HepG2 (cell line): ENCODE results near the gene PTX4. TPM values are rescaled to one million over a fixed set of nuclear protein-coding genes. Genes with fewer than 3 reads are reported as not detected.

ENCODE experiments used
- ATAC-seq: fragments of 200-7000 bp; cut with Tn5 transposase; 3 replicates; pipeline ENCODE4 v1.9.1; 2020; ENCODE audit warnings: mild to moderate bottlenecking, moderate library complexity
- BruUV-seq: library from RNA; stranded (reverse); fragments of 400-500 nt; replicated peaks from 2 replicates; lab custom pipeline; 2021; lab: Mats Ljungman, UMichigan
- CTCF ChIA-PET: fragments of 300-600 bp; formaldehyde crosslinking; extraction: SDS; loops from one replicate; lab custom pipeline; 2021; ENCODE audit warnings: low total read pairs, inconsistent platforms, low intra/inter-chr PET ratio; lab: Yijun Ruan, JAX
- POLR2A ChIA-PET: fragments of 350-600 bp; sonication (Branson Sonifier 250); formaldehyde crosslinking; loops from one replicate; lab custom pipeline; 2020; ENCODE audit warnings: antibody characterized with exemption, inconsistent platforms; lab: Yijun Ruan, JAX
- DNase-seq: peaks from one replicate; pipeline ENCODE4 v3.0.0-alpha.2; 2015; ENCODE audit warnings: low spot score
- FAIRE-seq: peaks from 3 replicates; lab custom pipeline; 2011; peaks lifted over from hg19 to GRCh38; lab: Jason Lieb, UNC
- H2AFZ ChIP-seq: one replicate; pipeline ENCODE4 v1.6.1; 2011; ENCODE audit warnings: low read length, inconsistent platforms
- H3K27ac ChIP-seq: fragments of 300-600 bp; 3 replicates; pipeline ENCODE4 v1.8.0; 2011; ENCODE audit warnings: mixed run types, mild to moderate bottlenecking, mixed read lengths, low read length, inconsistent platforms; ENCODE audit not compliant: insufficient read depth; ENCODE audit errors: extremely low read length
- H3K27me3 ChIP-seq, 2 experiments: fragments of 200-600 bp in 1 of 2; 2 replicates in 1 of 2; 3 replicates in 1 of 2; pipeline versions ENCODE4 v1.6.0 to v1.8.0; 2011; ENCODE audit warnings: low read length in 2 of 2, mild to moderate bottlenecking in 2 of 2, moderate library complexity in 2 of 2, inconsistent platforms in 1 of 2; ENCODE audit not compliant: insufficient read depth in 2 of 2, control insufficient read depth in 1 of 2
- H3K36me3 ChIP-seq, 2 experiments: fragments of 200-600 bp in 1 of 2; replicated peaks in 1 of 2; 2 replicates in 1 of 2; 3 replicates in 1 of 2; pipeline versions ENCODE4 v1.5.1 to v1.8.0; 2011; ENCODE audit warnings: low read length in 2 of 2, inconsistent platforms in 1 of 2; ENCODE audit not compliant: insufficient read depth in 2 of 2, control insufficient read depth in 1 of 2
- H3K4me1 ChIP-seq: 2 replicates; pipeline ENCODE4 v1.5.1; 2012; ENCODE audit warnings: low read length, inconsistent platforms; ENCODE audit not compliant: insufficient read depth
- H3K4me2 ChIP-seq: 2 replicates; pipeline ENCODE4 v1.6.0; 2011; ENCODE audit warnings: low read depth, low read length, inconsistent platforms
- H3K4me3 ChIP-seq, 3 experiments: fragments of 200-600 bp in 1 of 3; sonication (generic), shearing (Covaris generic) in 1 of 3; replicated peaks in 1 of 3; 2 replicates each; pipeline ENCODE4 v1.5.1; 2011 to 2016; ENCODE audit warnings: low read length in 3 of 3, inconsistent platforms in 2 of 3, low read depth in 2 of 3, mild to moderate bottlenecking in 2 of 3, control low read depth in 1 of 3, mixed read lengths in 1 of 3; ENCODE audit not compliant: insufficient read depth in 1 of 3
- H3K79me2 ChIP-seq: one replicate; pipeline ENCODE4 v1.6.1; 2011; ENCODE audit warnings: low read length, inconsistent platforms; ENCODE audit not compliant: insufficient read depth
- H3K9ac ChIP-seq: 2 replicates; pipeline ENCODE4 v1.6.0; 2011; ENCODE audit warnings: mild to moderate bottlenecking, low read depth, low read length, inconsistent platforms; ENCODE audit not compliant: insufficient read depth
- H3K9me3 ChIP-seq: 2 replicates; pipeline ENCODE4 v1.5.1; 2012; ENCODE audit warnings: mild to moderate bottlenecking, low read length
- H4K20me1 ChIP-seq: 2 replicates; pipeline ENCODE4 v1.6.0; 2011; ENCODE audit warnings: inconsistent platforms, mild to moderate bottlenecking, low read length, moderate library complexity; ENCODE audit not compliant: insufficient read depth
- PPARG ChIP-seq: conservative IDR thresholded peaks from 2 replicates; pipeline ENCODE4 v1.6.1; 2016; ENCODE audit warnings: missing biosample characterization, missing genetic modification reagents
- SATB2 ChIP-seq: sonication (generic); formaldehyde crosslinking; IDR thresholded peaks from 2 replicates; pipeline ENCODE4 v1.5.0; 2020; ENCODE audit warnings: missing genetic modification reagents
- ZMAT3 ChIP-seq: sonication (generic); formaldehyde crosslinking; conservative IDR thresholded peaks from 2 replicates; pipeline ENCODE4 v1.7.0; 2021; ENCODE audit warnings: missing genetic modification reagents
- ZNF253 ChIP-seq: sonication (generic); formaldehyde crosslinking; IDR thresholded peaks from 2 replicates; pipeline ENCODE4 v1.8.0; 2022; ENCODE audit warnings: mild to moderate bottlenecking, missing genetic modification reagents, borderline replicate concordance
- ZNF382 ChIP-seq: sonication (generic); formaldehyde crosslinking; IDR thresholded peaks from 2 replicates; pipeline ENCODE4 v1.5.0; 2020; ENCODE audit warnings: missing genetic modification reagents, mild to moderate bottlenecking, borderline replicate concordance
- ZNF598 ChIP-seq: sonication (generic); formaldehyde crosslinking; IDR thresholded peaks from 2 replicates; pipeline ENCODE4 v1.5.1; 2020; ENCODE audit warnings: mild to moderate bottlenecking, missing genetic modification reagents, borderline replicate concordance
- ZNF713 ChIP-seq: sonication (generic); formaldehyde crosslinking; IDR thresholded peaks from 2 replicates; pipeline ENCODE4 v1.4.0; 2020; ENCODE audit warnings: mild to moderate bottlenecking, missing genetic modification reagents
- ZSCAN29 ChIP-seq: sonication (generic); formaldehyde crosslinking; conservative IDR thresholded peaks from 2 replicates; pipeline ENCODE4 v1.4.0; 2020; ENCODE audit warnings: mild to moderate bottlenecking, missing genetic modification reagents
- WGBS: methylation state at CpG from one replicate; pipeline ENCODE4 v1.1.6; 2017; ENCODE audit warnings: low lambda C conversion rate; 5-methylcytosine and 5-hydroxymethylcytosine counted together
- in situ Hi-C: cut with HindIII; loops from 2 replicates; pipeline ENCODE4 v1.10.0; 2017; ENCODE audit warnings: low pct_unique_long_range_greater_than_20kb; ENCODE audit not compliant: extremely low pct_ligation_motif_present
- intact Hi-C: fragments of 100-400 bp; cut with micrococcal nuclease; formaldehyde crosslinking; loops from one replicate; pipeline ENCODE4 v1.10.0; 2022; ENCODE audit not compliant: unreplicated experiment
- polyA plus RNA-seq, 8 experiments: library from polyadenylated mRNA; depleted of rRNA in 3 of 8; stranded (reverse) in 7 of 8; unstranded in 1 of 8; fragments of >200 nt; fragmentation: Illumina TruSeq in 4 of 8; extraction: Trizol in 4 of 8; gene quantifications; 2 replicates each; pipeline versions ENCODE4 v1.2.1 to v1.2.3, GENCODE V29; 2011 to 2016; ENCODE audit warnings: low read depth in 4 of 8, missing spikeins in 1 of 8, mixed read lengths in 1 of 8; ENCODE audit not compliant: insufficient read depth in 1 of 8
- total RNA-seq, 5 experiments: library from RNA; depleted of rRNA; stranded (reverse); fragments of >200 nt; fragmentation: Illumina TruSeq; extraction: Trizol; gene quantifications; 2 replicates each; pipeline ENCODE4 v1.2.3, GENCODE V29; 2016; ENCODE audit warnings: low read depth in 1 of 5
- TF ChIP-seq, protein P1 (sequence below): sonication (generic); formaldehyde crosslinking; IDR thresholded peaks from 2 replicates; pipeline ENCODE4 v1.4.0; 2020; ENCODE audit warnings: mild to moderate bottlenecking, missing genetic modification reagents
- TF ChIP-seq, protein P2 (sequence below): sonication (generic); formaldehyde crosslinking; IDR thresholded peaks from 2 replicates; pipeline ENCODE4 v1.4.0; 2020; ENCODE audit warnings: missing genetic modification reagents, borderline replicate concordance
- TF ChIP-seq, protein P3 (sequence below): sonication (generic); formaldehyde crosslinking; IDR thresholded peaks from 2 replicates; pipeline ENCODE4 v1.8.1; 2023; ENCODE audit warnings: mild to moderate bottlenecking, missing genetic modification reagents
- TF ChIP-seq, protein P4 (sequence below): fragments of 450-650 bp; IDR thresholded peaks from 2 replicates; pipeline ENCODE4 v1.6.1; 2017; ENCODE audit warnings: mild to moderate bottlenecking

PTX4 gene
- total and polyA plus RNA-seq, 2 of the 13 experiments (the other 11 are each of a cell fraction or from before 2014, with no cell fraction given) = 0.04 TPM; not detected in 1

DNA sequence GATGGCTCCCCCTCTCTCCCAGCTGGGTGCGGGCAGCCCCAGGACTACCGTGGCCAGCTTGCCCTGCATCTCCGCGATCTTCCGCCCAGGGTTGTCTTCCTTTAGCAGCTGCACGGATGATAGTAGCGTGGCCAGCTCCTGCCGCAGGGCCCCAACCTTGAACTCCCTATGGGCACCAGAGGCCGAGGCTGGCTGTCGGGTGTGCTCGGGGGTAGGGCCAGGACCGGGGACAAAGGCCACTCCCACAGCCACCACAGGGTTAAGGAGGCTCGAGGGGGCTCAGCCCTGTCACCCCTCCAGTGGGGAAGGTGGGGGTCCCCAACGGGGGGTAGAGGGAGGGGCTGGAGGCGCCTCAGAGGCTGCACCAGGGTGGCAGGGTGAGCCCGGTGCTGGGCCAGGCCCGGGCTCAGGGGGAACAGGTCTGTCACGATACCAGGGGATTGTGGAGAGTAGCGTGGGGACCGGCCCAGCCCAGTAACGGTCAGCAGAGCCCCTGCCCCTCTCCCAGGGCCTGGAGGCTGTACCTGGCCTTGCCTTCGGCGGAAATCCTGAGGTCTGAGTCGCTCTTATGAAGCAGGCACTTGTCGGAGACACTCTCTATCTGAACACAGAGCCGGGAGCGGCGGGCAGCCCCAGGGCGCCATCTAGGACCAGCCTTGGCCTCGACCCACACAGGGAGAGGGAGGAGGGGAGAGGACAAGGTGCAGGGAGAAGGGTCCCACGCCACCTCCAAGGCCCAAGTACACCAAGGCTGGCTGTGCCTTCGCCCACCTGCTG is 52.6 kb downstream of the PTX4 start:
- Histone ChIP-seq H3K9me3 (no peaks in the 10 kb centered on the region), H3K36me3 (no peaks in the 10 kb centered on the region), H3K79me2 (no peaks in the 10 kb centered on the region), H3K4me3 (peak overlapping the region; percentile 63 to 78 (median 69)), H3K9ac (peak overlapping the region; percentile 79), H2AFZ (no peak overlapping the region), H3K27me3 (peaks cover 8 to 37% of the 10 kb centered on the region in 2 experiments; a peak in 4 of 5 replicates), H3K4me1 (peaks cover 65% of the 10 kb centered on the region), H3K4me2 (peak overlapping the region; percentile 84), H4K20me1 (no peaks in the 10 kb centered on the region), H3K27ac (peak overlapping the region; percentile 63)
- BruUV-seq = no TSS peak
- POLR2A ChIA-PET = interaction anchor here (0.6 to 2.2 kb wide), 2 partner anchors 15 to 21 kb away, joined by 3 to 14 read pairs; partner anchors contain the start of genes UNKL and UQCC4
- FAIRE-seq (peak; percentile 75), DNase-seq (peak; percentile 51), ATAC-seq (peak; percentile 75)
- CTCF ChIA-PET = interaction anchor here (1.4 kb wide), 1 partner anchor 73 kb away, joined by 6 read pairs; no protein-coding TSS in a partner anchor
- intact Hi-C loops = no loop called here
- 5% methylated on average over 7 of the region's 32 CpGs for WGBS
- in situ Hi-C loops = no loop called here
- no peak for TF ChIP-seq ZNF713
- TF ChIP-seq ZNF253 (CRISPR knock-in tag) = no peak
- TF ChIP-seq ZSCAN29 = no peak
- TF ChIP-seq, protein P1, sequence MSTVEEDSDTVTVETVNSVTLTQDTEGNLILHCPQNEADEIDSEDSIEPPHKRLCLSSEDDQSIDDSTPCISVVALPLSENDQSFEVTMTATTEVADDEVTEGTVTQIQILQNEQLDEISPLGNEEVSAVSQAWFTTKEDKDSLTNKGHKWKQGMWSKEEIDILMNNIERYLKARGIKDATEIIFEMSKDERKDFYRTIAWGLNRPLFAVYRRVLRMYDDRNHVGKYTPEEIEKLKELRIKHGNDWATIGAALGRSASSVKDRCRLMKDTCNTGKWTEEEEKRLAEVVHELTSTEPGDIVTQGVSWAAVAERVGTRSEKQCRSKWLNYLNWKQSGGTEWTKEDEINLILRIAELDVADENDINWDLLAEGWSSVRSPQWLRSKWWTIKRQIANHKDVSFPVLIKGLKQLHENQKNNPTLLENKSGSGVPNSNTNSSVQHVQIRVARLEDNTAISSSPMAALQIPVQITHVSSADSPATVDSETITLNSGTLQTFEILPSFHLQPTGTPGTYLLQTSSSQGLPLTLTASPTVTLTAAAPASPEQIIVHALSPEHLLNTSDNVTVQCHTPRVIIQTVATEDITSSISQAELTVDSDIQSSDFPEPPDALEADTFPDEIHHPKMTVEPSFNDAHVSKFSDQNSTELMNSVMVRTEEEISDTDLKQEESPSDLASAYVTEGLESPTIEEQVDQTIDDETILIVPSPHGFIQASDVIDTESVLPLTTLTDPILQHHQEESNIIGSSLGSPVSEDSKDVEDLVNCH (CRISPR knock-in tag) = no peak
- TF ChIP-seq ZNF598 (CRISPR knock-in tag) = no peak
- no peak for TF ChIP-seq SATB2 (CRISPR knock-in tag)
- TF ChIP-seq, protein P2, sequence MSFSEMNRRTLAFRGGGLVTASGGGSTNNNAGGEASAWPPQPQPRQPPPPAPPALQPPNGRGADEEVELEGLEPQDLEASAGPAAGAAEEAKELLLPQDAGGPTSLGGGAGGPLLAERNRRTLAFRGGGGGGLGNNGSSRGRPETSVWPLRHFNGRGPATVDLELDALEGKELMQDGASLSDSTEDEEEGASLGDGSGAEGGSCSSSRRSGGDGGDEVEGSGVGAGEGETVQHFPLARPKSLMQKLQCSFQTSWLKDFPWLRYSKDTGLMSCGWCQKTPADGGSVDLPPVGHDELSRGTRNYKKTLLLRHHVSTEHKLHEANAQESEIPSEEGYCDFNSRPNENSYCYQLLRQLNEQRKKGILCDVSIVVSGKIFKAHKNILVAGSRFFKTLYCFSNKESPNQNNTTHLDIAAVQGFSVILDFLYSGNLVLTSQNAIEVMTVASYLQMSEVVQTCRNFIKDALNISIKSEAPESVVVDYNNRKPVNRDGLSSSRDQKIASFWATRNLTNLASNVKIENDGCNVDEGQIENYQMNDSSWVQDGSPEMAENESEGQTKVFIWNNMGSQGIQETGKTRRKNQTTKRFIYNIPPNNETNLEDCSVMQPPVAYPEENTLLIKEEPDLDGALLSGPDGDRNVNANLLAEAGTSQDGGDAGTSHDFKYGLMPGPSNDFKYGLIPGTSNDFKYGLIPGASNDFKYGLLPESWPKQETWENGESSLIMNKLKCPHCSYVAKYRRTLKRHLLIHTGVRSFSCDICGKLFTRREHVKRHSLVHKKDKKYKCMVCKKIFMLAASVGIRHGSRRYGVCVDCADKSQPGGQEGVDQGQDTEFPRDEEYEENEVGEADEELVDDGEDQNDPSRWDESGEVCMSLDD (CRISPR knock-in tag) = peak; percentile 4; the same call in 1 of the 2 replicates
- peak; percentile 73; the same call in 1 of the 2 replicates for TF ChIP-seq ZMAT3 (CRISPR knock-in tag)
- TF ChIP-seq, protein P3, sequence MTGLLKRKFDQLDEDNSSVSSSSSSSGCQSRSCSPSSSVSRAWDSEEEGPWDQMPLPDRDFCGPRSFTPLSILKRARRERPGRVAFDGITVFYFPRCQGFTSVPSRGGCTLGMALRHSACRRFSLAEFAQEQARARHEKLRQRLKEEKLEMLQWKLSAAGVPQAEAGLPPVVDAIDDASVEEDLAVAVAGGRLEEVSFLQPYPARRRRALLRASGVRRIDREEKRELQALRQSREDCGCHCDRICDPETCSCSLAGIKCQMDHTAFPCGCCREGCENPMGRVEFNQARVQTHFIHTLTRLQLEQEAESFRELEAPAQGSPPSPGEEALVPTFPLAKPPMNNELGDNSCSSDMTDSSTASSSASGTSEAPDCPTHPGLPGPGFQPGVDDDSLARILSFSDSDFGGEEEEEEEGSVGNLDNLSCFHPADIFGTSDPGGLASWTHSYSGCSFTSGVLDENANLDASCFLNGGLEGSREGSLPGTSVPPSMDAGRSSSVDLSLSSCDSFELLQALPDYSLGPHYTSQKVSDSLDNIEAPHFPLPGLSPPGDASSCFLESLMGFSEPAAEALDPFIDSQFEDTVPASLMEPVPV (CRISPR knock-in tag) = peak; percentile 42; the same call in 1 of the 2 replicates
- TF ChIP-seq, protein P4, sequence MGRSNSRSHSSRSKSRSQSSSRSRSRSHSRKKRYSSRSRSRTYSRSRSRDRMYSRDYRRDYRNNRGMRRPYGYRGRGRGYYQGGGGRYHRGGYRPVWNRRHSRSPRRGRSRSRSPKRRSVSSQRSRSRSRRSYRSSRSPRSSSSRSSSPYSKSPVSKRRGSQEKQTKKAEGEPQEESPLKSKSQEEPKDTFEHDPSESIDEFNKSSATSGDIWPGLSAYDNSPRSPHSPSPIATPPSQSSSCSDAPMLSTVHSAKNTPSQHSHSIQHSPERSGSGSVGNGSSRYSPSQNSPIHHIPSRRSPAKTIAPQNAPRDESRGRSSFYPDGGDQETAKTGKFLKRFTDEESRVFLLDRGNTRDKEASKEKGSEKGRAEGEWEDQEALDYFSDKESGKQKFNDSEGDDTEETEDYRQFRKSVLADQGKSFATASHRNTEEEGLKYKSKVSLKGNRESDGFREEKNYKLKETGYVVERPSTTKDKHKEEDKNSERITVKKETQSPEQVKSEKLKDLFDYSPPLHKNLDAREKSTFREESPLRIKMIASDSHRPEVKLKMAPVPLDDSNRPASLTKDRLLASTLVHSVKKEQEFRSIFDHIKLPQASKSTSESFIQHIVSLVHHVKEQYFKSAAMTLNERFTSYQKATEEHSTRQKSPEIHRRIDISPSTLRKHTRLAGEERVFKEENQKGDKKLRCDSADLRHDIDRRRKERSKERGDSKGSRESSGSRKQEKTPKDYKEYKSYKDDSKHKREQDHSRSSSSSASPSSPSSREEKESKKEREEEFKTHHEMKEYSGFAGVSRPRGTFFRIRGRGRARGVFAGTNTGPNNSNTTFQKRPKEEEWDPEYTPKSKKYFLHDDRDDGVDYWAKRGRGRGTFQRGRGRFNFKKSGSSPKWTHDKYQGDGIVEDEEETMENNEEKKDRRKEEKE = no peak
- no peak for TF ChIP-seq ZNF382 (CRISPR knock-in tag)
- TF ChIP-seq PPARG = 0 out of 2 replicates have a peak, but pooled peaks have one; percentile 5
